Liver (tissue), 9 donors: Measurements from ENCODE around the gene KPNA2. TPM values are rescaled to one million over a fixed set of nuclear protein-coding genes. Genes with fewer than 3 reads are reported as not detected.
A peak's percentile ranks its signal among the peaks of the same experiment; 100 is the strongest.

ENCODE experiments used
- DNase-seq: peaks from one replicate; pipeline ENCODE4 v3.0.0-alpha.2; 2017; ENCODE audit warnings: low spot score
- H3K27ac ChIP-seq, 2 donors: one replicate each; pipeline ENCODE4 v1.7.0; 2013; ENCODE audit warnings: inconsistent platforms in 2 of 2, low read length in 2 of 2, control low read depth in 1 of 2, low read depth in 1 of 2, mild to moderate bottlenecking in 1 of 2
- H3K27me3 ChIP-seq, 4 donors: one replicate each; pipeline versions ENCODE4 v1.6.1 to v1.7.0; 2013; ENCODE audit warnings: low read length in 3 of 4, inconsistent platforms in 1 of 4, mild to moderate bottlenecking in 1 of 4, moderate library complexity in 1 of 4; ENCODE audit not compliant: control insufficient read depth in 4 of 4, insufficient read depth in 4 of 4
- H3K36me3 ChIP-seq, 4 donors: one replicate each; pipeline versions ENCODE4 v1.6.1 to v1.7.0; 2013; ENCODE audit warnings: low read length in 3 of 4, mild to moderate bottlenecking in 3 of 4, low read depth in 1 of 4, moderate library complexity in 1 of 4; ENCODE audit not compliant: control insufficient read depth in 4 of 4, insufficient read depth in 3 of 4
- H3K4me1 ChIP-seq, 4 donors: one replicate each; pipeline versions ENCODE4 v1.6.1 to v1.7.0; 2013; ENCODE audit warnings: low read length in 3 of 4, mild to moderate bottlenecking in 3 of 4, moderate library complexity in 1 of 4; ENCODE audit not compliant: control insufficient read depth in 4 of 4, insufficient read depth in 4 of 4
- H3K4me3 ChIP-seq, 3 donors: one replicate each; pipeline versions ENCODE4 v1.6.1 to v1.7.0; 2013; ENCODE audit warnings: low read length in 3 of 3, control low read depth in 1 of 3, low read depth in 1 of 3, mild to moderate bottlenecking in 1 of 3
- H3K9ac ChIP-seq, 2 donors: one replicate each; pipeline ENCODE4 v1.7.0; 2013; ENCODE audit warnings: low read length in 2 of 2, mild to moderate bottlenecking in 2 of 2, moderate library complexity in 2 of 2, control low read depth in 1 of 2, low read depth in 1 of 2
- H3K9me3 ChIP-seq, 4 donors: one replicate each; pipeline versions ENCODE4 v1.6.1 to v1.7.0; 2013; ENCODE audit warnings: low read length in 3 of 4; ENCODE audit not compliant: control insufficient read depth in 4 of 4
- EGR1 ChIP-seq, 2 donors: IDR thresholded peaks; 2 replicates each; pipeline ENCODE4 v1.6.1; 2016 to 2018; ENCODE audit warnings: antibody characterized with exemption in 2 of 2, low read depth in 2 of 2
- FOXA1 ChIP-seq: IDR thresholded peaks from 2 replicates; pipeline ENCODE4 v1.6.1; 2016; ENCODE audit warnings: antibody characterized with exemption
- FOXA2 ChIP-seq: IDR thresholded peaks from 2 replicates; pipeline ENCODE4 v1.6.1; 2016; ENCODE audit warnings: antibody characterized with exemption
- GABPA ChIP-seq, 2 donors: IDR thresholded peaks in 1 of 2; conservative IDR thresholded peaks in 1 of 2; 2 replicates each; pipeline ENCODE4 v1.6.1; 2016; ENCODE audit warnings: antibody characterized with exemption in 2 of 2, mild to moderate bottlenecking in 1 of 2, moderate library complexity in 1 of 2
- HNF4A ChIP-seq, 2 donors: conservative IDR thresholded peaks; 2 replicates each; pipeline ENCODE4 v1.6.1; 2016; ENCODE audit warnings: antibody characterized with exemption in 2 of 2, mild to moderate bottlenecking in 2 of 2
- HNF4G ChIP-seq: IDR thresholded peaks from 2 replicates; pipeline ENCODE4 v1.6.1; 2016; ENCODE audit warnings: antibody characterized with exemption
- MAX ChIP-seq: IDR thresholded peaks from 2 replicates; pipeline ENCODE4 v1.6.1; 2016; ENCODE audit warnings: antibody characterized with exemption
- NR2F2 ChIP-seq: IDR thresholded peaks from 2 replicates; pipeline ENCODE4 v1.6.1; 2016; ENCODE audit warnings: antibody characterized with exemption
- RAD21 ChIP-seq, 2 donors: IDR thresholded peaks; 2 replicates each; pipeline ENCODE4 v1.6.1; 2016; ENCODE audit warnings: antibody characterized with exemption in 2 of 2, mild to moderate bottlenecking in 2 of 2
- RXRA ChIP-seq, 2 donors: IDR thresholded peaks; 2 replicates each; pipeline ENCODE4 v1.6.1; 2017 to 2018; ENCODE audit warnings: antibody characterized with exemption in 2 of 2, mild to moderate bottlenecking in 1 of 2
- SP1 ChIP-seq: IDR thresholded peaks from 2 replicates; pipeline ENCODE4 v1.6.1; 2018; ENCODE audit warnings: antibody characterized with exemption, mild to moderate bottlenecking
- TAF1 ChIP-seq: conservative IDR thresholded peaks from 2 replicates; pipeline ENCODE4 v1.6.1; 2016; ENCODE audit warnings: antibody characterized with exemption, mild to moderate bottlenecking
- YY1 ChIP-seq: IDR thresholded peaks from 2 replicates; pipeline ENCODE4 v1.6.1; 2016; ENCODE audit warnings: antibody characterized with exemption, mild to moderate bottlenecking
- WGBS: extraction: QIAGEN DNeasy Blood & Tissue Kit; methylation state at CpG from one replicate; pipeline ENCODE4 v1.1.7; 2013; 5-methylcytosine and 5-hydroxymethylcytosine counted together
- polyA plus RNA-seq, 2 donors: library from polyadenylated mRNA; stranded (reverse) in 1 of 2; unstranded in 1 of 2; fragments of 200-250 nt in 1 of 2; fragments of >200 nt in 1 of 2; fragmentation: Nextera tagmentation in 1 of 2; extraction: Ambion mirVana in 1 of 2; gene quantifications; one replicate each; pipeline versions ENCODE4 v1.2.1 to v1.2.3, GENCODE V29; 2013 to 2015
- total RNA-seq, 2 donors: library from RNA; depleted of rRNA; stranded (reverse); fragments of >200 nt; gene quantifications; one replicate each; pipeline ENCODE4 v1.2.3, GENCODE V29; 2014
- TF ChIP-seq, protein P1 (sequence below): fragments of 150-350 bp; IDR thresholded peaks from 2 replicates; pipeline ENCODE4 v1.5.1; 2017; ENCODE audit warnings: improper control_type of control experiment, low read depth, low read length; ENCODE audit not compliant: missing input control
- TF ChIP-seq, protein P2 (sequence below): IDR thresholded peaks from 2 replicates; pipeline ENCODE4 v1.6.1; 2016; ENCODE audit warnings: antibody characterized with exemption
- TF ChIP-seq, protein P3 (sequence below): IDR thresholded peaks from 2 replicates; pipeline ENCODE4 v1.6.1; 2016; ENCODE audit warnings: antibody characterized with exemption
- donor health status: healthy.
- donor health status: healthy.
- donor health status: healthy.
- donor health status: healthy.
- donor health status: healthy.

The KPNA2 gene
- total and polyA plus RNA-seq, 4 donors = 10.5 to 61.1 (median 17.8) TPM

GRCh38 chr17:68052810-68053209 lies 17.3 kb downstream of the KPNA2 start:
- no peak overlapping the region for H3K27ac ChIP-seq
- DNase-seq = no peak

GRCh38 chr17:68053231-68054013 lies 17.9 kb downstream of the KPNA2 start:
- H3K9ac ChIP-seq = no peak overlapping the region
- H3K27me3 ChIP-seq = no peaks in the 10 kb centered on the region
- no peaks in the 10 kb centered on the region for H3K36me3 ChIP-seq
- 88% methylated on average over 9 of the region's 9 CpGs for WGBS
- TF ChIP-seq, protein P1, sequence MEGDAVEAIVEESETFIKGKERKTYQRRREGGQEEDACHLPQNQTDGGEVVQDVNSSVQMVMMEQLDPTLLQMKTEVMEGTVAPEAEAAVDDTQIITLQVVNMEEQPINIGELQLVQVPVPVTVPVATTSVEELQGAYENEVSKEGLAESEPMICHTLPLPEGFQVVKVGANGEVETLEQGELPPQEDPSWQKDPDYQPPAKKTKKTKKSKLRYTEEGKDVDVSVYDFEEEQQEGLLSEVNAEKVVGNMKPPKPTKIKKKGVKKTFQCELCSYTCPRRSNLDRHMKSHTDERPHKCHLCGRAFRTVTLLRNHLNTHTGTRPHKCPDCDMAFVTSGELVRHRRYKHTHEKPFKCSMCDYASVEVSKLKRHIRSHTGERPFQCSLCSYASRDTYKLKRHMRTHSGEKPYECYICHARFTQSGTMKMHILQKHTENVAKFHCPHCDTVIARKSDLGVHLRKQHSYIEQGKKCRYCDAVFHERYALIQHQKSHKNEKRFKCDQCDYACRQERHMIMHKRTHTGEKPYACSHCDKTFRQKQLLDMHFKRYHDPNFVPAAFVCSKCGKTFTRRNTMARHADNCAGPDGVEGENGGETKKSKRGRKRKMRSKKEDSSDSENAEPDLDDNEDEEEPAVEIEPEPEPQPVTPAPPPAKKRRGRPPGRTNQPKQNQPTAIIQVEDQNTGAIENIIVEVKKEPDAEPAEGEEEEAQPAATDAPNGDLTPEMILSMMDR = no peak
- TF ChIP-seq RXRA (IDR thresholded peaks at IDR 0.05) = no peak
- no peak for TF ChIP-seq EGR1 (IDR thresholded peaks at IDR 0.05; ENCODE audit: low read depth in 2 of 2)
- peak; percentile 49 for TF ChIP-seq NR2F2
- TF ChIP-seq, protein P2, sequence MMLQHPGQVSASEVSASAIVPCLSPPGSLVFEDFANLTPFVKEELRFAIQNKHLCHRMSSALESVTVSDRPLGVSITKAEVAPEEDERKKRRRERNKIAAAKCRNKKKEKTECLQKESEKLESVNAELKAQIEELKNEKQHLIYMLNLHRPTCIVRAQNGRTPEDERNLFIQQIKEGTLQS = no peak
- no peak for TF ChIP-seq FOXA2
- no peak overlapping the region for H3K27ac ChIP-seq
- DNase-seq = no peak
- no peak overlapping the region for H3K4me3 ChIP-seq
- H3K9me3 ChIP-seq = no peaks in the 10 kb centered on the region
- no peaks in the 10 kb centered on the region for H3K4me1 ChIP-seq

More at GRCh38 chr17:68052810-68053209, 17.3 kb downstream of the KPNA2 start:
- Histone ChIP-seq H3K27me3 (no peaks in the 10 kb centered on the region), H3K9ac (no peak overlapping the region), H3K4me1 (no peaks in the 10 kb centered on the region), H3K9me3 (no peaks in the 10 kb centered on the region), H3K36me3 (no peaks in the 10 kb centered on the region), H3K4me3 (no peak overlapping the region)
- WGBS = 97% methylated on average over 14 of the region's 14 CpGs
- TF ChIP-seq YY1 = no peak

GRCh38 chr17:68054296-68054900 lies 18.9 kb downstream of the KPNA2 start:
- WGBS = 60% methylated on average over 11 of the region's 11 CpGs
- no peak overlapping the region for H3K4me3 ChIP-seq
- no peaks in the 10 kb centered on the region for H3K4me1 ChIP-seq
- H3K9ac ChIP-seq = no peak overlapping the region
- no peak overlapping the region for H3K27ac ChIP-seq
- no peaks in the 10 kb centered on the region for H3K9me3 ChIP-seq
- no peaks in the 10 kb centered on the region for H3K36me3 ChIP-seq
- no peaks in the 10 kb centered on the region for H3K27me3 ChIP-seq
- DNase-seq = no peak
- TF ChIP-seq NR2F2 (no peak), RAD21 (IDR thresholded peaks at IDR 0.05) (no peak), SP1 (no peak), FOXA2 (no peak), GABPA (IDR thresholded peaks at IDR 0.05 in 1 of 2, conservative IDR thresholded peaks at IDR 0.05 in 1 of 2) (no peak), HNF4G (no peak), TAF1 (no peak), YY1 (no peak), HNF4A (conservative IDR thresholded peaks at IDR 0.05) (no peak), EGR1 (IDR thresholded peaks at IDR 0.05; ENCODE audit: low read depth in 2 of 2) (no peak), RXRA (IDR thresholded peaks at IDR 0.05) (no peak), MAX (no peak), FOXA1 (no peak)
- TF ChIP-seq, protein P1 = no peak
- TF ChIP-seq, protein P3, sequence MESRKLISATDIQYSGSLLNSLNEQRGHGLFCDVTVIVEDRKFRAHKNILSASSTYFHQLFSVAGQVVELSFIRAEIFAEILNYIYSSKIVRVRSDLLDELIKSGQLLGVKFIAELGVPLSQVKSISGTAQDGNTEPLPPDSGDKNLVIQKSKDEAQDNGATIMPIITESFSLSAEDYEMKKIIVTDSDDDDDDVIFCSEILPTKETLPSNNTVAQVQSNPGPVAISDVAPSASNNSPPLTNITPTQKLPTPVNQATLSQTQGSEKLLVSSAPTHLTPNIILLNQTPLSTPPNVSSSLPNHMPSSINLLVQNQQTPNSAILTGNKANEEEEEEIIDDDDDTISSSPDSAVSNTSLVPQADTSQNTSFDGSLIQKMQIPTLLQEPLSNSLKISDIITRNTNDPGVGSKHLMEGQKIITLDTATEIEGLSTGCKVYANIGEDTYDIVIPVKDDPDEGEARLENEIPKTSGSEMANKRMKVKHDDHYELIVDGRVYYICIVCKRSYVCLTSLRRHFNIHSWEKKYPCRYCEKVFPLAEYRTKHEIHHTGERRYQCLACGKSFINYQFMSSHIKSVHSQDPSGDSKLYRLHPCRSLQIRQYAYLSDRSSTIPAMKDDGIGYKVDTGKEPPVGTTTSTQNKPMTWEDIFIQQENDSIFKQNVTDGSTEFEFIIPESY = no peak
